Endothelial cell (in vitro differentiated cells): ENCODE measurements around the gene FAM221A. TPM values are rescaled to one million over a fixed set of nuclear protein-coding genes. Genes with fewer than 3 reads are reported as not detected.

Source experiments
- DNase-seq: peaks from one replicate; pipeline ENCODE4 v3.0.0; 2021; ENCODE audit warnings: low spot score
- H3K27ac Mint-ChIP-seq: one replicate; pipeline ENCODE4 v1.8.0; 2021; ENCODE audit warnings: mixed read lengths, inconsistent platforms; ENCODE audit not compliant: unreplicated experiment
- H3K27me3 Mint-ChIP-seq: one replicate; pipeline ENCODE4 v1.8.0; 2021; ENCODE audit warnings: mild to moderate bottlenecking, moderate library complexity, mixed read lengths, inconsistent platforms; ENCODE audit not compliant: unreplicated experiment
- H3K36me3 Mint-ChIP-seq: one replicate; pipeline ENCODE4 v1.8.0; 2021; ENCODE audit warnings: mild to moderate bottlenecking, low read depth, mixed read lengths, inconsistent platforms; ENCODE audit not compliant: unreplicated experiment
- H3K4me1 Mint-ChIP-seq: one replicate; pipeline ENCODE4 v1.8.0; 2021; ENCODE audit warnings: mild to moderate bottlenecking, mixed read lengths, inconsistent platforms; ENCODE audit not compliant: unreplicated experiment
- H3K4me3 Mint-ChIP-seq: one replicate; pipeline ENCODE4 v1.8.0; 2021; ENCODE audit warnings: mild to moderate bottlenecking, mixed read lengths, inconsistent platforms; ENCODE audit not compliant: unreplicated experiment
- H3K9me3 Mint-ChIP-seq: one replicate; pipeline ENCODE4 v1.8.0; 2021; ENCODE audit warnings: mixed read lengths, inconsistent platforms; ENCODE audit not compliant: unreplicated experiment
- total RNA-seq: library from RNA; stranded (reverse); fragmentation: NEBNext Ultra II Directional; extraction: Animal tissue kit (Norgen Biotek cat#: 25700); gene quantifications from one replicate; pipeline ENCODE4 v1.2.1, GENCODE V29; 2021; ENCODE audit not compliant: unreplicated experiment
- TF ChIP-seq, protein P1 (sequence below): fragments of 200-600 bp; sonication (generic); IDR thresholded peaks from one replicate; pipeline ENCODE4 v1.5.0; 2021; ENCODE audit warnings: antibody characterized with exemption; ENCODE audit not compliant: unreplicated experiment

FAM221A gene
- total RNA-seq, 1 donor from 2014 or later = 7.3 TPM

- no peak overlapping the region for H3K27ac Mint-ChIP-seq
- H3K4me1 Mint-ChIP-seq = no peaks in the 10 kb centered on the region
- H3K27me3 Mint-ChIP-seq = no peaks in the 10 kb centered on the region
- TF ChIP-seq, protein P1, sequence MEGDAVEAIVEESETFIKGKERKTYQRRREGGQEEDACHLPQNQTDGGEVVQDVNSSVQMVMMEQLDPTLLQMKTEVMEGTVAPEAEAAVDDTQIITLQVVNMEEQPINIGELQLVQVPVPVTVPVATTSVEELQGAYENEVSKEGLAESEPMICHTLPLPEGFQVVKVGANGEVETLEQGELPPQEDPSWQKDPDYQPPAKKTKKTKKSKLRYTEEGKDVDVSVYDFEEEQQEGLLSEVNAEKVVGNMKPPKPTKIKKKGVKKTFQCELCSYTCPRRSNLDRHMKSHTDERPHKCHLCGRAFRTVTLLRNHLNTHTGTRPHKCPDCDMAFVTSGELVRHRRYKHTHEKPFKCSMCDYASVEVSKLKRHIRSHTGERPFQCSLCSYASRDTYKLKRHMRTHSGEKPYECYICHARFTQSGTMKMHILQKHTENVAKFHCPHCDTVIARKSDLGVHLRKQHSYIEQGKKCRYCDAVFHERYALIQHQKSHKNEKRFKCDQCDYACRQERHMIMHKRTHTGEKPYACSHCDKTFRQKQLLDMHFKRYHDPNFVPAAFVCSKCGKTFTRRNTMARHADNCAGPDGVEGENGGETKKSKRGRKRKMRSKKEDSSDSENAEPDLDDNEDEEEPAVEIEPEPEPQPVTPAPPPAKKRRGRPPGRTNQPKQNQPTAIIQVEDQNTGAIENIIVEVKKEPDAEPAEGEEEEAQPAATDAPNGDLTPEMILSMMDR = no peak
- H3K36me3 Mint-ChIP-seq = peaks cover 20% of the 10 kb centered on the region
- peaks cover 29% of the 10 kb centered on the region for H3K9me3 Mint-ChIP-seq
- H3K4me3 Mint-ChIP-seq = no peak overlapping the region
- no peak for DNase-seq
These were observed 24.6 kb upstream of the FAM221A start for GRCh38 chr7:23655433-23655832.

- H3K4me1 Mint-ChIP-seq = no peaks in the 10 kb centered on the region
- no peak overlapping the region for H3K27ac Mint-ChIP-seq
- no peaks in the 10 kb centered on the region for H3K27me3 Mint-ChIP-seq
- peaks cover 21% of the 10 kb centered on the region for H3K9me3 Mint-ChIP-seq
- peaks cover 13% of the 10 kb centered on the region for H3K36me3 Mint-ChIP-seq
- TF ChIP-seq, protein P1 = no peak
- DNase-seq = no peak
- H3K4me3 Mint-ChIP-seq = no peak overlapping the region
These were observed 21.1 kb upstream of the FAM221A start for GRCh38 chr7:23658831-23659427.

DNA sequence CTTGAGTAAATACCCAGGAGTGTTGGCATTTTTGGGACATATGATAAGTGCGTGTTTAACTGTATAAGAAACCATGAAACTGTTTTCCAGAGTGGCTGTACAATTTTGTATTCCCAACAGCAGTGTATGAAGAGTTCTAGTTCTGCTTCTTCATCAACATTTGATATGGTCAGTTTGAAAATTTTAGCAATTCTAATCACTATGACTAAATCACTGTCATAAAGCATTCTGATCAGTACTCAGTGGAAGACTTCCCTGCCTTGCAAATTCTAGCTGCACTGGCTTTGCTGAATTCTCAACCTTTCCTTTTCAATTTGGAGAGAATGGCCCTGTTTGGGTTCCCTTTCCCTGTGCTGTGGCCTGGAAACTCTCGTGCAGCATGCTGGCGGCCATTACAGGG, 18.6 kb upstream of the FAM221A start:
- Mint-ChIP-seq H3K4me3 (no peak overlapping the region), H3K27me3 (no peaks in the 10 kb centered on the region), H3K4me1 (no peaks in the 10 kb centered on the region), H3K36me3 (peaks cover 4% of the 10 kb centered on the region), H3K27ac (no peak overlapping the region), H3K9me3 (peaks cover 11% of the 10 kb centered on the region)
- DNase-seq = no peak
- TF ChIP-seq, protein P1 = no peak

GRCh38 chr7:23662124-23662983, 17.6 kb upstream of the FAM221A start:
- TF ChIP-seq, protein P1 = no peak
- Mint-ChIP-seq H3K4me1 (no peaks in the 10 kb centered on the region), H3K36me3 (no peaks in the 10 kb centered on the region), H3K27me3 (no peaks in the 10 kb centered on the region), H3K27ac (no peak overlapping the region), H3K9me3 (peaks cover 8% of the 10 kb centered on the region), H3K4me3 (no peak overlapping the region)
- no peak for DNase-seq

DNA sequence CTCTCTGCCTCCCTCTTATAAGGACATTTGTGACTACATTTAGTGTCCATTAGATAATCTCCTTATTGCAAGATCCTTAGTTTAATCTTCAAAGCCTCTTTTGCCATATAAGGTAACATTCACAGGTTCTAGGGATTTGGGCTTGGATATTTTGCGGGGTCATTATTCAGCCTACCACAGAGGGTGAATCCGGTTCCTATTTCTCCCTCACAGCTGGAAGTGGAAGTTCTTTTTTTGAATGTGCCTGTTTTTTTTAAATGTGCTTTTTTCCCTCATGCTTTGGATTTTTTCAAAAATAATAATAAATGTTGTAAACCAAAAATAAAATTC, 17.1 kb upstream of the FAM221A start:
- Mint-ChIP-seq H3K9me3 (peaks cover 8% of the 10 kb centered on the region), H3K36me3 (no peaks in the 10 kb centered on the region), H3K4me3 (no peak overlapping the region), H3K4me1 (no peaks in the 10 kb centered on the region), H3K27ac (no peak overlapping the region), H3K27me3 (no peaks in the 10 kb centered on the region)
- TF ChIP-seq, protein P1 = no peak
- DNase-seq = no peak
